ENCODE measurements around the gene OPN3.

GRCh38 chr1:241622669-241623068, 17.5 kb downstream of the OPN3 start:
- TF ChIP-seq CTCF (IDR thresholded peaks at IDR 0.05 in 4 of 5, conservative IDR thresholded peaks at IDR 0.05 in 1 of 5) (no peak), POLR2A (IDR thresholded peaks at IDR 0.05) (no peak)
